OCI-LY3 (cell line): ENCODE measurements around the gene MED13L.

Experiments used
- EZH2phosphoT487 ChIP-seq: fragments of 200-600 bp; shearing (Covaris generic); IDR thresholded peaks from 2 replicates; pipeline ENCODE4 v1.6.1; 2018; ENCODE audit warnings: antibody characterized with exemption, mixed run types, low read depth
- TF ChIP-seq, protein P1 (sequence below): fragments of 200-600, 300-600 bp; sonication (generic); IDR thresholded peaks from 2 replicates; pipeline ENCODE4 v1.5.1; 2014; ENCODE audit warnings: antibody characterized with exemption, low read length, low read depth

DNA sequence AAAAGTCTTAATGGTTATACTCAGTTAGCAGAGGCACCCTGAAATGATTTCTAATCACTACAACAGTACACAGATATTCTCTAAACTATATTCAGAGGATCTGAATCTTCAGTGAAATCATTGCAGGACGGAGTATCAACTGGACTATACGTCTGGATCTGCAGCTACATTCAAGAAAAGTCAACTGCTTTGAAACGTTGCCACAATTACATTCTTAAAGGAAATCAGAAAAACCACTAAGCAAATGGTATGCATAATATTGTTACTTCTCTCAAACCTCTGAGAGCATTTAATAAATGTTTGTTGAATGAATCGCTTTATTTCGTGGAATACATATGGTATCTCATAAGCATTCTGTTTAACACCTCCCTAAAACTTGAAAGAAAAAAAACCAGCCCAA, 67.4 kb downstream of the MED13L start:
- TF ChIP-seq, protein P1, sequence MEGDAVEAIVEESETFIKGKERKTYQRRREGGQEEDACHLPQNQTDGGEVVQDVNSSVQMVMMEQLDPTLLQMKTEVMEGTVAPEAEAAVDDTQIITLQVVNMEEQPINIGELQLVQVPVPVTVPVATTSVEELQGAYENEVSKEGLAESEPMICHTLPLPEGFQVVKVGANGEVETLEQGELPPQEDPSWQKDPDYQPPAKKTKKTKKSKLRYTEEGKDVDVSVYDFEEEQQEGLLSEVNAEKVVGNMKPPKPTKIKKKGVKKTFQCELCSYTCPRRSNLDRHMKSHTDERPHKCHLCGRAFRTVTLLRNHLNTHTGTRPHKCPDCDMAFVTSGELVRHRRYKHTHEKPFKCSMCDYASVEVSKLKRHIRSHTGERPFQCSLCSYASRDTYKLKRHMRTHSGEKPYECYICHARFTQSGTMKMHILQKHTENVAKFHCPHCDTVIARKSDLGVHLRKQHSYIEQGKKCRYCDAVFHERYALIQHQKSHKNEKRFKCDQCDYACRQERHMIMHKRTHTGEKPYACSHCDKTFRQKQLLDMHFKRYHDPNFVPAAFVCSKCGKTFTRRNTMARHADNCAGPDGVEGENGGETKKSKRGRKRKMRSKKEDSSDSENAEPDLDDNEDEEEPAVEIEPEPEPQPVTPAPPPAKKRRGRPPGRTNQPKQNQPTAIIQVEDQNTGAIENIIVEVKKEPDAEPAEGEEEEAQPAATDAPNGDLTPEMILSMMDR, result no peak
- no peak for TF ChIP-seq EZH2phosphoT487
